GM18907 (cell line): ENCODE measurements around the gene L3MBTL4.
"Not testable (repeated sequence)": the region's sequence is repeated elsewhere in the genome, so short reads cannot be mapped to it uniquely, and the experiment has no call there.

Source experiments
- ATAC-seq: cut with Tn5 transposase; IDR thresholded peaks from one replicate; pipeline ENCODE4 v1.9.1; 2021; ENCODE audit warnings: mild to moderate bottlenecking, moderate library complexity; ENCODE audit not compliant: unreplicated experiment

L3MBTL4 gene

DNA sequence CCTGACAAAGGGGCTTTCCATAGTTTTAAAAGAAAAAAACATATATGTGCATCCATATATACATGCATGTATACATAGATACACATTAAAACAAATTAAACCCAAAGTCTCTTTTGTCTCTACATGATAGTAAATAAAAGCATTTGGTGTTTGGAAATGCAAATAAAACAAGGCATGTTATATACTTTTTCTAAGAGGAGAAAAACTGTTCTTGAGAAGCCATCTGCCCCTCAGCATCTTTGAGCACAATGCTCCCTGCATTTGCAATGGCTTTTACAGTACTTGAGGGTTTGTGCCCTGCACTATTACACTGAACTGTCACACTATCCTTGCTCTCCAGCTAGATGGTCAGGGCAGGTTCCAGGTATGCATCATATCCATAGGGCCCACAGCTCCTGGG lies 210.2 kb downstream of the L3MBTL4 start:
- ATAC-seq, result no peak

DNA sequence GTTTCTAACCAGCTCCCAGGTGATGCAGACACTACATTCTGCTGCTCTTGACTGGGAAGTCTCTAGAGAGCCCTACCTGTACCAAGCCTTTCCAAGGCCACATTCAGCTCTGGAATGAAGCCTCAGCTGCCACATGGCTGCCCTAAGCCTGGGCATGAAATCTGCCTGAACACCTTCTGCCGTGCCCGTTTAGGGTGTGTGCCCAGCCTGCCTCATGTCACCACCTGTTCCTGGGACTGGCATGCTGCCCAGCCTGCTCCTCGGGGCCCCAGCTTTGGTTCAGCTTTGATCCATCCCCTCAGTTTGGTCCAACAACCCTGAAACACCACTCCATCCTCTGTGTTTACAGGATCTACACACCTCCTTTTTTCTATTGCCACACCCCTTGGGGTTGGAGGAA lies 210.9 kb downstream of the L3MBTL4 start:
- ATAC-seq, result no peak

DNA sequence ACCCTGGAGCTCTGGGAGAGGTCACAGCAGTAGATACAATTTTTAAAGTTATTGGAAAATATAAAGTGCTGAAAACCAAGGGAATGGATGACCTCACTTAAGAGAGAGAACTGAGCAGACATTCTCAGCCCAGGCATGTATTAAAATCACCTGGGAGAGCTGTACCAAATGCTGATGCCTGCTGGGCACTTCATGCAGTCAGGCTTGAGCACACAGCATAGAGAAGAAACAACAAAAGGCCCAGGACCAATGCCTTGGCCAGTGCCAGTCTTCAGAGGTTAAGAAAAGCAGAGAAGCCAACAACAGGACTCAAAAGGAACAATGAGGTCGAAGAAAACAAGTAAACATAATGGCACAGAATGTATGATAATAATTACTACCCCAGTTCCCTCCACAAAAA lies 211.8 kb downstream of the L3MBTL4 start:
- ATAC-seq, result no peak

DNA sequence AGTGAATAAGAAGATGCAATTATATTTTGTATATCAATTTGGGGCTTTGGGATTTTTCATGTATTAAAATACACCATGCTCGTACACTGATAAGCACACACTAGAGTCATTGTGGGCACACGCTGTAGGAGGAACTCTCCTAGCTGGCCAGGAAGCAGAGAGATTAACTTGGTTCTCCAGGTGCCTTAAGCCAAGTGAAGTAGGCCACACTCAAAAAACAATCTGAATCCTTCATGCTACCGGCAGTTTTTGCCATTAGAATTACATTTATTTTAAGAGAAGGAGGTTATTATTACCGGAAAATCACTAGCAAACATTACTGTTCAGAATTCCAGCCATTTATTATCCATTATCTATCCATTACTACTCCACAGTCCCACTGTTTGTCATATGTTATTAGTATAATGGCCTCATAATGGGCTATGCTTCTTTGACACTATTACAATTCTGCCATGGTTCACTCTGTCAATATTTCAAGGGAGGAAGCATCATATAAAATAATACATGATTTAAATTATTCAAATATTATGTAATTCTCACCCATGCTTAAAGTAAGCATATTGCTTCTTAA lies 214.4 kb downstream of the L3MBTL4 start:
- no peak for ATAC-seq

DNA sequence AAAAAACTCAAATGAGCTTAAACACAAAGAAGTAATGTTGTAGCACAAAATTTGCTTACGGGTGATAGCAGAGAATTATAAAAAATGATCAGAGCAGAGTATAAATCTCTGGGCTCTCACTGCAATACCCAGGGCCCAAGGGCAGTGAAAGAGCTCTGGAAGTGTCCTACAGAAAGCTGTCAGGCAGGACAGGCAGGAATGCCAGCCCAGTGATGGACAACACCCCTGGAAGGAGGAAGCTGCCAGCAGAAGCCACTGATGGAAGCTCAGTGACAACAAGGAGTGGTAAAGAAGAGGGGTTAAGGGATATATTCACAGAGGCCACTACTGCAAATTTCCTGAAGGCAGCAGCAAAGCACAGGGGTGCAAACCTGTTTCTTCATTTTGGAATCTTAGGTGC lies 214.9 kb downstream of the L3MBTL4 start:
- ATAC-seq, result no peak

DNA sequence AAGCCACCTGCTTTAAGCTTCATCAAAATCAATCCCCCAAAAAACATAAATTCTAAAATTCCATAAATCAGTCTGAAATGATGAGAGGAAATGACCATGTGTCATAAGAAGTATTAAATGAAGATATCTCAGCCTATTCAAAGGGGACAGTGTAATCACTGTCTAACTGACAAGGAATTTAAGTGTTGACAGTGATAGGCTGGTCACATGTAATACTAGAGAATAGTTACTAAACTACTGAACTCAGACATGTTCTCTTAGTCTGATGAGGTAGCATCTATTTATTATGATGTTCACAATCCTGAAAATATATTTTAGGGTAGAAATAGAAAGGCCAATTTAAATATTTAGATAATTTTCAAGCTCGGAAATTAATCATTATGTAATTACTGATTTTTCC lies 216.1 kb downstream of the L3MBTL4 start:
- no peak for ATAC-seq

DNA sequence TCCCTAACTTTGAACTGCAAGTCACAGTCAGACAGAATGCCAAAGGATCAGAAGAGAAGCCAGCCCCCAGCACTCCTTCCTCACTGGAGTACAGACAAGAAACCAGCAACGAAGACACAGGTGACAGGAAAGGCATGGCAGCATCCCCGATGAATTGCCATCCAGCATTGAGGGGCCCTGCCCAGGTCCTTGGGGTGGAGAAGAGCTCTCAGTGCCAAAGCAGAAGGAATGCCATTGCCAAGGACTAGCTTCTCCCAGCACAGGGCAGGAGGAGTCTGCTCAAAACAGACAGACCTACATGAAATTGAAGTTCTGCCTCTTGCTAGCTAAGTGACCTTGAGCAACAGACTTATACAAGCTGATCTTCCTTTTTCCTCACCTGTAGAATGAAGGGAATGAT lies 220.1 kb downstream of the L3MBTL4 start:
- no peak for ATAC-seq

DNA sequence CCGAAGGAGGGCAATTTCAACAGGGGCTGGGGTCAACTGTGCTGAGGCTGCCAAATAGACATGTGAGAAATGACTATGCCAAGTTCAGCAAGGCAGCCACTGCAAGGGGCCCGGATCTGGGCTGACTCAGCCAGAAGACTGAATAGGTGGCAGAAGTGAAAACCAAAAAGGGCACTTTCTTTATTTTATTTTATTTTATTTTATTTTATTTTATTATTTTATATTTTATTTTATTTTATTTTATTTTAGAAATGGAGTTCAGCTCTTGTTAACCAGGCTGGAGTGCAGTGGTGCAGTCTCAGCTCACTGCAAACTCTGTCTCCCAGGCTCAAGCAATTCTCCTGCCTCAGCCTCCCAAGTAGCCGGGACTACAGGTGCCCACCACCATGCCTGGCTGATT lies 228.9 kb downstream of the L3MBTL4 start:
- not testable (repeated sequence) for ATAC-seq

DNA sequence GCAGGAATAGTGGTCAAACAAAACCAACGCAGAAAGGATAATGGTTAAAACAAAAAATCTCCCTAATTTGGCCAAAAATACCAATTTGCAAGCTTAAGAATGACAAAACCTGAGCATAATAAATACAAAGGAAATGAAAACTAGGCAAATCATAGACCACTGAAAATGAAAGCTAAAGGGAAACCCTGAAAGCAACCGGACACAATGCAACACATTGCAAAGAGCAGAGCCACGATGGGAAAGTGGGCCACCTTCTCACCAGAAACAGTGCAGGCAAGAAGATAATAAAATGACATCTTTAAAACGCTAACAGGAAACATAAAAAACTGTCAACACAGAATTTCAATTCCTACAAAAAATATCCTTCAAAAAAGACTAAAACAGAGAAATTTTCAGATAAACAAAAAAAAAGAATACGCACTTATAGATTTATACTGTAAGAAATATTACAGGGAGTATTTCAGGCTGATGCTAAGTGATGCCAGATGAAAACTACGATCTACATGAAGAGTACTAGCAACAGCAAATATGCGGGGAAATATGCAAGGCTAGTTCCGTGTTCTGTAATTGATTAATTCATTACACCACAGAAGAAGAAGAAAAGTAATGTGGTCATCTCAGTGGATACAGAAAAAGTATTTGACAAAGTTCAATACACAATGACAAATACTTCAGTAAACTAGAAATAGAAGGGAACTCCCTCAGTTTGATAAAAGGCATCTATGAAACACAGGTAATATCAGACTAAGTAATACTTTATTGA lies 239.5 kb downstream of the L3MBTL4 start:
- ATAC-seq, result no peak

DNA sequence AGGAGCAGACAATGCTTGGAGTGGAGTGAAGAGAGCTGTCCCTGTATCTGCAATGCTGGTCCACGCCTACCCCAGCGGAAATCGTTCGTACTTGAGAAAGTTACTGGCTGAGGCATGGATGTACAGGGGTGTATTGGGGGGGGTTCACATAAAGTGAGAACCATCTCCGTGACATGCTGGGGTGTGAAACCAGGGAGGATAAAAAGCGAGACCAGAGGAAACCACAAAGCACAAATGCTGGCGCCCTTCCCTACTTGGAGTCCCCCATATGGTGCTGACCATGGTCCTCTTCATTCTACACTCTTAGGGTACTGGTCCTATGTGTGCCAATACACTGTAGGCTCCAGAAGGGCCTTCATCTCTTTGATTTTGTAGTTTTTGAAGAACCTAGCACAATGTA lies 244.1 kb downstream of the L3MBTL4 start:
- no peak for ATAC-seq

DNA sequence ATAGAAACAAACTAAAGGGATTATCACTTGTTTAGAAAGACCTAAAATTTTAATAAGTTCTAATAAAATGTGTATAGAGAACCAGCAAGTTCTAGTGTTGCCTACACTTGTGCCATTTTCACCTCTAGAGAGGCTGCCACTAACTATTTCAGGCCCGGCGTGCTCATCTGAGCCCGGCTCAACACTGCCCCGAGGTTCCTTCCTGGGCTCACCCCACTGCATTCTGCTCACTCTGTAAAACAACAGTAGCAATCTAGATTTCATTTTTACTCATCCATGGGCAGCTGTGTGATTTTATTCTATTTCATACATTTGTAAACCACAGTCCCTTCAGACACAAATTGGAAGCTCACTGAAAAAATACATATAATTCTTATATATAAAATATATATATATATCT lies 253.2 kb downstream of the L3MBTL4 start:
- no peak for ATAC-seq

DNA sequence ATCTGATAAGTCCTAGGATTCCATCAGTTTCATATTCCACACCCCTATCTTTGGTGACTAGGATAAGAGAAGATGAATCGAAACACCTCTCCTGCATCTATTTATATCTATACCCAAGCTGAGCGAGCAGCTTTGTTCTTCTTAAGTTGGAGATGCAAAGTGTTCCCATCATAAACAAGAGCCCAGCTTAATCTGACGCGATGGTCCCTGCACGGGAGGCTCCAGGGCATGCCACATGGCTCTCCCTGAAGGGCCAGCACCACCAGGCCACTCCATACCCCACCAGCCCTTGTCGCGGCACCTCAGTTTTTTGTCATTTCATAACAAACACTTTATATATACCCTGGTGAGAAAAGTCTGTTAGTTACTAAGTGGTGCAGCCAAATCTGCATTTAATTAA lies 255.3 kb downstream of the L3MBTL4 start:
- ATAC-seq, result no peak

DNA sequence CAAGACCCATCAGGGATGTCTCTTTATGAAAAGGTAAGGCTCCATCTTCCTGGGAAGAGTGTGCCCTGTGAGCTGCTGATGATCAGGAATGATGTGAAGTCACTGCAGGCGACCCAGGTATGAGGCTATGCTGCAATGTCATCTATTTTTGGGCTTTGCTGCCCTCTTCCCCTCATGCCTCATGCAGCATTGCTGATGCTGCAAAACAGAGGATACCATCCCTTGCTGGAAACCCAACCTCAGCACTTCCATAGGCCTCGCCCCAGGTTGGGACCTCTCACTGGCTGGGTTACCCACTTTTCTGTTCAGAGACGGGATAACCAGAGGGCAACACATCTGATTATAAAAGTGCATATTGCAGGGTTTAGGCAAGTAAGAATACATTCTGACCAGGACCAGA lies 255.8 kb downstream of the L3MBTL4 start:
- ATAC-seq, result no peak

DNA sequence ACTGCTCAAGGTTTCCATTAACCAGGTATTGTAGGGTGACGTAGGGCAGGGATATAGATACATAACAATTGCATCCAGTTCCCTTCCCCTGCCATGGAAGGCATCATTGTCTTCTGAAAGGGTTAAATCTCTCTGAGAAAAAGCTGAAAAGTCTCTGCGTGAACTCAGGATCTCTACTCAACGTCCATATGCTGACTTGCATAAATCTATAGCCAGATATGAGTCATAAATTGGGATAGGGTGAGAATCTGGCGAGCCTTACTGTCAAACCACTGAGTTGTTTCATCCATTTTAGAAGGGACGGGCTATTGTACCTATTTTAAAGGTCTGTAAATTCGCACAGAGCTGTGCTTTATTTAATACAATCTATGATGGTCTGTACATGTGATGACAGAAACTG lies 258.3 kb downstream of the L3MBTL4 start:
- no peak for ATAC-seq

DNA sequence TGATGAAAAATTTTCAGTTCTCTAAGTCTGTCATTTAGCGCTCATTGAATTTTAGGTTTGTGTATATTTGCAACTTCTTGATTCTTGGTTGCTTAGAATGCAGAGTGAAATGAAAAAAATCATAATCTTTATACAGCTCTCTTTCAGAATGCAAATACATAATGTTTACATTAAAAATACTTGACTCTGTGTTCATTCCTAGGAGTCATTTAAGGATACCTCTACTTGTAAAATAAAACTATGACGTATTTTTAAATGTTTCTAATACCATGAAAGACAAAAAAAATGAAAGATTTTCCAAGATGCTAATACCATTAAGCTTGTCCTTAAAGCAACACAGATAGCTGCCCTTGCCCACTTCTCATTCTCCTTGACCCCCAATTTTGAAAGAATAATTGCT lies 259.0 kb downstream of the L3MBTL4 start:
- ATAC-seq, result no peak

DNA sequence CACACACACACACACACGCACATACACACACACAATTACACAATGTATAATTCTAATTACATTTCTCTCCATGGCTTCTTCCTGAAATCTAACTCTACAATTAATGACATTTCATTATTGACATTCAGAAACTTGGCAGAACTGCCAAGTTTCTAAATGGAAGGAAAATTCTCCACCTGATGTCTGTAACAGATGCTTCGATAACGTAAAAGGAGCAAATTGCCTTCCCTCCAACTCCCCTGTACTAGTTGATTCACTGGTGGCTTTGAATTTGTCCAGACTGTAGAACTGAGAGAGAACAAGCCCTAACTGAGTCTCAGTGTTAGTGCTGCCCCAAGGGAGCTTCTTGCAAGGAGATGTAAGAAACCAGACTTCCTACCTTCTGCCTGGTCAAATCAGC lies 264.3 kb downstream of the L3MBTL4 start:
- ATAC-seq, result no peak

DNA sequence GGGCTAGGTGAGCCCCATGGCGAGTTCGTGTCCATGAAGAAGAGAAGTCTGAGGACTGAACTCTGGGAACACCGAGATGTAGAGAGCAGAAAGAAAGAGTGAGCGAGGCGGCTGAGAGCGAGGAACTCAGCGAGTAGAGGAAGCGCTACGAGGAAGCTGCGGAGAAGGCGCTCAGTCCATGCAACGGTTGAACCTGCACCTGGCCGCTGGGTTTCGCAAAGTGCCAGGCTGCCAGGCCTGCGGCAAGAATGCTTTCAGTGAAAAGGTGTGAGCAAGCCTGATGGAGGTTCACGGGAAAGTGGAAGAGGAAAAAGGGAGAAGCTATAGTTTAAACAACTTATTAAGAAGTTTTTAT lies 268.4 kb downstream of the L3MBTL4 start:
- no peak for ATAC-seq

DNA sequence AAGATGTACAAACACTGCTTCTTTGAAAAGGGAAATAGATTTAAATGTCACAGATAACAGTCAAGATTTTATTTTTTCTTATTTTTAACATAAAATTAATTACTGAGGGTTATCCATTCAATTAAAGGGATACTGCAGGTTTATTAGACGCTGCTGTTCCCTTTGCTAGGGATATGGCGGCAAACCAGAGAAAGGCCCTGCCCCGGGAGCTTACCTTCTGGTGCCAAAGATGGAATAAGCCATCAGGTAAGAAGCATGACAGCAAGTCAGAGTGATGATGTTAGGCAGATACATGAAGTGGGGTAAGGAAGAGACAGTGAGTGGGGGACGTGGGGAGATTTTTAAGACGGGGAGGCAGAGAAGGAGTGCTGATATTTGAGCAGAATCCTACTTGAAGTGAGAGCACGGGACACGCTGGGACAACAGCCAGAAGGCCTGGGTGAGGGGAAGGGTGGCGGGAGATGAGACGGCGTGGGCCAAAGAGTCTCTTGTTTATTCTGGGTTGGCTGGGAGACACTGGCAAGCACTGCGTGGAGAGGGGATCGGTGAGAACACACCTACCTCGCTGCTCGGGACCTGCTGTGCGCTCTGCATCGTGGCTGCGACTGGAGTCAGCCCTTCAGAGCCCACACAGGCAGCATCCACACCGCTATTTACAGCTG lies 268.9 kb downstream of the L3MBTL4 start:
- ATAC-seq, result no peak

DNA sequence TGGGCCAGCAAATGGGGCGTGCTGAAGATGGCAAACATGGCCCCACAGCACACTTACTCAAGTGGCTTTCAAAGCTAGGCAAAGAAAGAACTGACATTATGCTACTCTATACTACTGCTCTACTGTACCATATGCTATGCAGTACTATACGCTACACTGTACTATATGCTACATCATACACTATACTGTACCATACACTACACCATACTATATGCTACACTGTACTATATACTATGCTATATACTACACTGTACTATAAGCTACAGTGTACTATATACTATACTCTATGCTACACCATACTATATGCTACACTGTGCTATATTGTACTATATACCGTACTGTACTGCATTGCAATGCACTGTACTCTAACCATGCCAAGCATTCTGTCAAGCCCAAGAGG lies 275.7 kb downstream of the L3MBTL4 start:
- ATAC-seq, result no peak

DNA sequence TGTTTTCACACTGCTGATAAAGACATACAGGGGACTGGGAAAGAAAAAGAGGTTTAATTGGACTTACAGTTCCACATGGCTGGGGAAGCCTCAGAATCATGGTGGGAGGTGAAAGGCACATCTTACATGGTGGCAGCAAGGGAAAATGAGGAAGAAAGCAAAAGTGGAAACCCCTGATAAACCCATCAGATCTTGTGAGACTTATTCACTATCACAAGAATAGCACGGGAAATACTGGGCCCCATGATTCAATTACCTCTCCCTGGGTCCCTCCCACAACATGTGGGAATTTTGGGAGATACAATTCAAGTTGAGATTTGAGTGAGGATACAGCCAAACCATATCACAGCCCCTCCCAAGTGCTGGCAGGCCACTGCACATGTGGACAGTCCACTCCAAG lies 278.8 kb downstream of the L3MBTL4 start:
- not testable (repeated sequence) for ATAC-seq

DNA sequence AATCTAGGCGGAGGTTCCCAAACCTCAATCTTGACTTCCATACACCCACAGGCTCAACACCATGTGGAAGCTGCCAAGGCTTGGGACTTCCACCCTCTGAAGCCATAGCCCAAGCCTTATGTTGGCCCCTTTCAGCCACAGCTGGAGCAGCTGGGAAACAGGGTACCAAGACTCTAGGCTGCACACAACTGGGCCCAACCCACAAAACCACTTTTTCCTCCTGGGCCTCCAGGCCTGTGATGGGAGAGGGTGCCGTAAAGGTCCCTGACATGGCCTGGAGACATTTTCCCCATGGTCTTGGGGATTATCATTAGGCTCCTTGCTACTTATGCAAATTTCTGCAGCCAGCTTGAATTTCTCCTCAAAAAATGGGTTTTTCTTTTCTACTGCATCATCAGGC lies 279.7 kb downstream of the L3MBTL4 start:
- ATAC-seq, result not testable (repeated sequence)

DNA sequence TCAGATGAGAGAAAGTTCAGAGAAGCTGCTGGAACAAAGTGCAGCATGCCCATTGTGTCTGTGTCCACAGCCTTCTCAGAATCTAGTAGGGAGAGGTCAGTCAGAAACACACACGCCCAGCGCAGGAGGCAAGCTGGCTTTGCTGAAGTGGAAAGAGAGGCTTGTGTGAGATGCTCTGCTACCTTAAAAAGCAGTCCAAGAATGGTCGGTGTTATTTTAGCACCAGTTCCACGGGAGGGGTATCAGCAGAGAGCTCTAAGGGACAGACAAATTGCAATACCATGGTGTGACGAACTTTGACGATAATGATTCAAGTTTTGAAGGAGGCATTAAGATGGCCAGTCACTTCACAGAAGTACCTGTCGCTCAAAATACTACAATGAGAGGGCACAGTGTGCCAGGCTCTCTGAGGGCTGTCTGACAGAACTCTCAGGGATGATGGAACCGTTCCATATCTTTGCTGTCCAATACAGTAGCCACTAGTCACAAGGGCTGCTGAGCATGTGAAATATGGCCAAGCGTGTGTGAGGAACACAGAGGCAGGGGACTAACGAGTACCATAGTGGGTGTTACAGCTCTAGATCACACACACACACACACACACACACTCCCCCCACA lies 281.9 kb downstream of the L3MBTL4 start:
- ATAC-seq, result no peak
